UCSD-AML1 (cell line): ENCODE results near the gene GABARAPL1.

Experiments
- DNase-seq: peaks from one replicate; lab custom pipeline; 2025; ENCODE audit not compliant: unreplicated experiment; lab: John Stamatoyannopoulos, UW

GABARAPL1 gene

DNA sequence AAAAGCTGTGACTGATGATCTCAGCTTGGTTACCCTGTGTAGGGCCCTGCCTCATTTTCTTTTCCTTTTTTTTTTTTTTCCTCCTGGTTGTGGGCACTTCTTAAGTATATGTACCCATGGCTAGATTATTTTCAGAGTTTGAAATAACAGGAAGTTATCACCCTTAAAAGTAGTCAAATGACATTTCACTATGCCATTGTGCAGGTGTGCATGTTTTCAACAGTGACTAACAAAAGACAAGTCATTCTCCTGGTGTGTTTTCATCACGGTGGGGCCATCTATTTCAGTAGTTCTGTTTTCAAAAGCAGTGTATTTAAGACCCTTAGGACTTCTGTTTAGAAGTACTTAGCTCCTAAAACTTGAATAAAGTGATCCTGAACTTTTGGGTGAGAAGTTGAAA is 15.0 kb downstream of the GABARAPL1 start:
- no peak for DNase-seq

DNA sequence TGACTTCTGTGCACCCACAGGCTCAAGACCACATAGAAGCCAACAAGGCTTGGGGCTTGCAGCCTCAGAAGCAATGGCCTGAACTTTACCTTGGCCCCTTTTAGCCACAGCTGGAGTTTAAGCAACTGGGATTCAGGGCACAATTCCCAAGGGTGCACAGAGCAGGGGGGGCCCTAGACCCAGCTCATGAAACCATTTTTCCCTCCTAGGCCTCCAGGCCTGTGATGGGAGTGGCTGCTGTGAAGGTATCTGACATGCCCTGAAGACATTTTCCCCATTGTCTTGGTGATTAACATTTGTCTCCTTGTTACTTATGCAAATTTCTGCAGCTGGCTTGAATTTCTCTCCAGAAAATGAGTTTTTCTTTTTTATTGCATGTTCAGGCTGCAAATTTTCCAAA is 21.9 kb downstream of the GABARAPL1 start:
- DNase-seq: no peak

DNA sequence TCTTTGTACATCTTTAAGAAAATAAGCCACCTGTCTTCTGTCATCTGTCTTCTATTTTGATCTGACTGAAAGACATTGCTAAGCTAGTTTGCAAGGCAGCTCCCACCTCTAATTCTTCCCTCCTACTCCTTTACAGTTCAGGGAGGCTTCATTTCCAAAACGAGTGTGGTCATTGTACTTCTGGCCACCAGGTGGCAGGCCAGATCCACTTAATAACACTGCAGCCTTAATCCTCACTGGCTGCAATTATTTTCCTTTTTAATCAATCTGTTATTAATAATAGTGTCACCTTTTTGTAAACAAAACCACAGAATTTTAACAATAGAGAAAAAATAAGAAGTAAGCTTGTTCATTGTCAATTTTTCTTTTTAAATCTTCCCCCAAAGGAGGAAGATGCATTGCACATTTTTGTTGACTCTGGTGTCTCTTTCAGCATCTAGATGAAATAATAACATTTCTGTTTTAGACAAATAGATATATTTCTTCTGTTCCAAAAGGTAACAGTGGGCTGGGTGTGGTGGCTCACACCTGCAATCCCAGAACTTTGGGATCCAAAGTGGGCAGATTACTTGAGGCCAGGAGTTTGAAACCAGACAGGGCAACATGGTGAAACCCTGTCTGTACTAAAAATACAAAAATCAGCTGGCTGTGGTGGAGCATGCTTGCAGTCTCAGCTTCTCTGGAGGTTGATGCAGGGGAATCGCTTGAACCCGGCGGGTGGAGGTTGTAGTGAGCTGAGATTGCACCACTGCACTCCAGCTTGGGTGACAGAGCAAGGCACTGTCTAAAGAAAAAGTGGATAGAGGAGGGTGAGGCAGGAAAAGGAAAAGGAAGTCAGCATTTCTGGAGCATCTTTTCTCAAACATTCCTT is 23.3 kb downstream of the GABARAPL1 start:
- no peak for DNase-seq

DNA sequence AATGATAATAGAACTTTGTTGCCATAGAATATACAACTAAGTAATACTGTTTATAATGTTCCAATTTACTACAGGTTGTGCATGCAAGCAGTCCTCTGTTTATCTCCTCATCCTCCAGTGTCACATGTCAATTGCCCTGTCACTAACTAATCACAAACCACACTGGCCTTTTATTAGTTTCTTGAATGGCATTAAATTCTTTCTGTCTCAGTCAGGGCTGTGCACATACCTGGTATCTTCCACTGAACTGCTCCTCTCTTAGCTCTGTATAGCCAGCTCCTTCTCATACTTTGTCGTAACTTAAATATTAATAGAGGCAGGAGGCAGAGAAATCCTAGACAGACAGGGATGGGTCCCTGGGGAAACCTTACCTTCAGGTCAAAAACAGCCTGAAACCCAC is 24.0 kb downstream of the GABARAPL1 start:
- DNase-seq: no peak

GRCh38 chr12:10238526-10238925 is 25.8 kb downstream of the GABARAPL1 start:
- no peak for DNase-seq

DNA sequence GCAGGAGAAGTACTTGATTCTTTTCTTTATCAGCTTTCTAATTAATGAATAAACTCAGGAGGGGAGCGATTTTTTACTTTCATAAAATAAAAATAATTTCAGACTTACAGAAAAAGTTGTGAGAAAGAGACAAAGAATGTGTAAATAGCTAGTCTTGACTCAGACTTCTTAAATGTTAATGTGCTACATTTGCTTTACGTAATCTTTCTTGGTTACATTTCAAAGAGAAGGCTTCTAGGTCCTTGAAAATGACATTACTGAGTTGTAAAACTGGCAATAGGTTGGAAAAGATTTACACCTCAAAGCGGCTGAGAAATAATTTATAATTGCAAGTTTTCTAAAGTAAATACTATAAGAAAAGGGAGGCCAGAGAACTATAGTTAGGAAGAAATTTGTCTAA is 28.6 kb downstream of the GABARAPL1 start:
- DNase-seq: no peak

DNA sequence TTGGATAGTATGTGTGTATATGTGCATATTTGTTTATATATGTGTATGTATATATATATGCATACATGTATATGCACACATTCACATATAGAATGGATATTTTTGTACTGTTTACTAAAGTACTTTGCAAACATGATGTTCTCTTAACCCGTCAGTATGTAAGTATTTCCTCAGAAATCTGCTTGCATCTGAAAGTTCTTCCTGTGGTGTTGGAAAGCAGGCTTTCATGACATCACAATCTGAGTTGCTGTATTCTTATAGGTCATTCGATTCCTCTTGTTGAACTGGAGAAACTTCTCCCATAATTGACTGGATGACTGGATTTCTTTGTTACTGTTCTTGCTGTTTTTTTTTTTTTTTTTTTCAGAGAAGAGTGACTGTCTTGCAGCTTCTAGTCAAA is 29.1 kb downstream of the GABARAPL1 start:
- no peak for DNase-seq

DNA sequence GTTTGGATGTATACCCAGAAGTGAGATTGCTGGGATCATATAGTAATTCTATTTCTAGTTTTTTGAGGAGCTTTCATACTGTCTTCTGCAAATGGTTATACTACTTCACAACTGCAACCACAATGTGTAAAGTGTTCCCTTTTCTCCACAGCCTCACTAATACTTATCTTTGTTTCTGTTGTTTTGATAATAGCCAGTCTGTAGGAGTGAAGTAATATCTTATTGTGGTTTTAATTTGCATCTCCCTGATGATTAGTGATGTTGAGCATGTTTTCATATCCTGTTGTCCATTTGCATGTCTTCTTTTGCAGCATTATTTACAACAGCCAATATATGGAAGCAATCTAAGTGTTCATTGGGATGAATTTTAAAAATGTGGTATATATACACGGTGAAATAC is 29.9 kb downstream of the GABARAPL1 start:
- DNase-seq: no peak

- DNase-seq: no peak
These were observed 31.3 kb downstream of the GABARAPL1 start for GRCh38 chr12:10243818-10244520.

DNA sequence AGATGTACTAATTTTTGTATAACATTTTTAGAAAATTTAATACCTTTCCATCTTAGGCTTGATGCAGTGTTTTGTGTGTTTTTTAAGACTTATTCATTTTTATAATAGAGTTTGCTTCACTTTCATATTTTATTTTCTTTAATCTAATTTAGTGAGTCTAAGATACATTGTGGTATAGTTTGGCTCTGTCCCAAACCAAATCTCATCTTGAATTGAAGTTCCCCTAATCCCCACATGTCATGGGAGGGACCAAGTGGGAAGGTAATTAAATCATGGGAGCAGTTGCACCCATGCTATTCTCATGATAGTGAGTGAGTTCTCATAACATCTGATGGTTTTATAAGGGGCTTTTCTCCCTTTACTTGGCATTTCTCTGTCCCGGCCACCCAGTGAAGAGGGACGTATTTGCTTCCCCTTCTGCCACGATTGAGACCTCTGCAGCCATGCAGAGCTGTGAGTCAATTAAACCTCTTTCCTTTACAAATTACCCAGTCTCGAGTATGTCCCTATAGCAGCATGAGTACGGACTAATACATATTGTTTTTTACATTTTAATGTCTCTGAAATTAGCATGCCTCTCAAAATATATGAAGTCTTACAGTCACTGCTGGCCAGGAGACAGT is 34.9 kb downstream of the GABARAPL1 start:
- DNase-seq: no peak

DNA sequence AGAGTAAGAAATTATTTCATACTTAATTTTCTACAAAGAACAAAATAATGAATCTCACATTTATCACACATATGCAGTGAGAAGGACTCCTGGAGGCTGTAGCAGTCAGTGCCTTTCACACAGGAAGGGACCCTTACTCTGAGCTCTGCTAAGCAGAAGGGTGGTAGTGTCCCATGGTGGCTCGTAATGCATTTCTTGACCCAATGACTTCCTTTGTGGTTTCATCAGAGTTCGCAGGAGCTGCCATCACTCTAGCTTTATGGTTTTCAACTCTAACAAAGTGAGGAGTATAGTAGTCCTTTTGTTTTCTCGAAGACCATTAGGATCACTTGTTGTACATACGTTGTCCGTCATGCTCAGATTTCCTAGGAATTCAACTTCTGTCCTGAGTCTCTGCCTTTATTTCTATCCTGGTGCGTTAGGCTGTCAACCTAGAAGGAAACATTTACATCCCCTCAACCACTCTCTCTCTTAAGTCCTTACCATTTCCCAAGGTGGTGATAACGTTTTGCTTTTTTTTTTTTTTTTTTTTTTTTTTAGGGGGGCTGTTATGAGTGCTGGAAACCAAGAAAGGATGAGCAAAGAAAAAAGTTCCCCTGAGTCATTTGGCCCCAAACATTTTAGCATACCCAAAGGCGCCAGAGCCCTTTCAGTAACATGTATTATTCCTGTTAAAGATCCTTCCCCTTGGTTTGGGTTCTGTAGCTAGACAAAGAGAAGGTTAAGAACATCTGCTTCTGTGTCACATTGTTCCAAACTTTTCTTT is 37.2 kb downstream of the GABARAPL1 start:
- no peak for DNase-seq

GRCh38 chr12:10251669-10252068 is 39.0 kb downstream of the GABARAPL1 start:
- no peak for DNase-seq

DNA sequence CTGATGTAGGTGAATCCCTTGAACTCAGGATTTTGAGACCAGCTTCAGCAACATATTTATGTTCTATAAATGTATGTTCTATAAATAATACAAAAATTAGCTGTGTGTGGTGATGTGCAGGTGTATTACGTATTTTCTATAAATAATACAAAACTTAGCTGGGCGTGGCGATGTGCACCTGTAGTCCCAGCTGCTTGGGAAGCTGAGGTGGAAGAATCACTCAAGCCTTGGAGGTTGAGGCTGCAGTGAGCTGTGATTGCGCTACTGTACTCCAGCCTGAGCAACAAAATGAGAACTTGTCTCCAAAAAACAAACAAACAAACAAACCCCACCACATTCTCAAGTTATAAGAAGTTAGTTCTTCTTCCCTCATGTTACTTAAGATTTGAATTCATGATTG is 39.5 kb downstream of the GABARAPL1 start:
- DNase-seq: no peak

GRCh38 chr12:10256064-10256463 is 43.4 kb downstream of the GABARAPL1 start:
- DNase-seq: no peak

DNA sequence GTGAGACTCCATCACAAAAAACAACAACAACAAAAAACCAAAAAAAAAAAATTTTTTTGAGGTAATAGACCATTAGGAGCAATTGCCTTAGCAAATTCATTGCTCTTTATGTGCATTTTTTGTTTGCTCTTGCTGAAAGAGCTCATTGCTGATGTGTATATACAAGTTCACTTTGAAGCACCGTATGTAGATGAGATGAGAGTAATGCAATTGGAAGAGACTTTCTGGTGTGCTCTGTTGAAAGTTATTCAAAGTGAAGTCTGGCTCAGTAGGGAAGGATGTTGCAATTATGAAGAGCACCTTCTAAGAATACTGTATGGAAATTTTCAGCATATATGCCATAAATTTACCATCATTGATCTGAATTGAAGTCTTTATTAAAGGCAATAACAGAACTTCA is 48.2 kb downstream of the GABARAPL1 start:
- no peak for DNase-seq

DNA sequence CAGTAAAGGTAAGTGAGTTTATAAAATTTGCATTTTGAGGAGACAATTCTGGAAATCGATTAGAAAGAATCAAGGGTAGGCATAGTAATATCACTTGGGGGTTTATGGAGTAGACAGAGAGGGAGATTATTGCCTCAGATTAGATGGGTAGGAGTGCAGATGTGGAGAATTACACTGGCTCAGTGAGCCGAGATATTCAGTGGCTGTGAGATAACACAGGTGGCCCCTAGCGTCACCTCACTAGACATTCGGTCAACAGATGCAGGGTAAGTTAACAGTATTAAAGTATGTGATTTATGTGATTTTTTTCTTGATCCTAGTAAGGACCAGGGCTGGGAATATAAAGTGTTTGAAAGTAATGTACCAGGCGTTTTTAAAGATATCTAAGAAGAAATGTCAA is 55.4 kb downstream of the GABARAPL1 start:
- no peak for DNase-seq

DNA sequence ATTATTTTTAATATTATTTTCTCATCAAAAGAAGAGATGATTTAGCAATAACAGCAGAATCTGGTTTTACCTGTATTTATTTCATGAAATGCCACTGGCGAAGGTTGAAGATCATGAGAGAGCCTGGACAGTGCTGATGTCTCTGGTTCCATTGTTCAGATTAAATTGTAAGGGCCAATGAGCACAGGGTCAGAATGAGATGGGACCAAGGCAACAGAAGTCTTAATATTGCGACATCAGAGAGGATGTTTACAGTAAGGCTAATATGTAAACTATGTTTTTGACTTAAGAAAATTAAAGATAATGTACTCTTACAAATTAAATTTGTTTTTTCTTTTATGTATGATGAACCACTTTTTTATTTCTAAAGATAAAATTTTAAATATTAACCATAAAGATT is 59.8 kb downstream of the GABARAPL1 start:
- DNase-seq: no peak
